Measurements from ENCODE around the gene HIRA. TPM values are rescaled to one million over a fixed set of nuclear protein-coding genes. Genes with fewer than 3 reads are reported as not detected.

HIRA gene
- total RNA-seq, 1 donor from 2014 or later: 23.3 TPM

- intact Hi-C loops (cut with DNase I): no loop called here
- Histone ChIP-seq H3K27ac (no peak overlapping the region), H3K4me3 (no peak overlapping the region), H3K27me3 (no peaks in the 10 kb centered on the region), H3K4me1 (no peaks in the 10 kb centered on the region), H3K36me3 (peaks cover 98% of the 10 kb centered on the region), H3K9me3 (no peaks in the 10 kb centered on the region)
- DNase-seq (no peak), ATAC-seq (no peak)
- no peak for TF ChIP-seq CTCF (IDR thresholded peaks at IDR 0.05)
These were observed 44.0 kb downstream of the HIRA start for GRCh38 chr22:19387575-19387974.

GRCh38 chr22:19387038-19387437 lies 44.5 kb downstream of the HIRA start:
- DNase-seq (no peak), ATAC-seq (no peak)
- no peaks in the 10 kb centered on the region for H3K4me1 ChIP-seq
- intact Hi-C loops (cut with DNase I): no loop called here
- H3K4me3 ChIP-seq: no peak overlapping the region
- no peak overlapping the region for H3K27ac ChIP-seq
- no peaks in the 10 kb centered on the region for H3K9me3 ChIP-seq
- peaks cover 98% of the 10 kb centered on the region for H3K36me3 ChIP-seq
- TF ChIP-seq CTCF (IDR thresholded peaks at IDR 0.05): no peak
- H3K27me3 ChIP-seq: no peaks in the 10 kb centered on the region

GRCh38 chr22:19386248-19386647 lies 45.3 kb downstream of the HIRA start:
- H3K27me3 ChIP-seq: no peaks in the 10 kb centered on the region

GRCh38 chr22:19385221-19385906 lies 46.2 kb downstream of the HIRA start:
- no peaks in the 10 kb centered on the region for H3K4me1 ChIP-seq
- no peak for TF ChIP-seq CTCF (IDR thresholded peaks at IDR 0.05)
- no peak for ATAC-seq
- no peak overlapping the region for H3K27ac ChIP-seq
- H3K9me3 ChIP-seq: no peaks in the 10 kb centered on the region
- intact Hi-C loops (cut with DNase I): no loop called here
- no peak overlapping the region for H3K4me3 ChIP-seq
- H3K27me3 ChIP-seq: no peaks in the 10 kb centered on the region
- peaks cover 99% of the 10 kb centered on the region for H3K36me3 ChIP-seq
- no peak for DNase-seq

More at GRCh38 chr22:19386248-19386647, 45.3 kb downstream of the HIRA start:
- intact Hi-C loops (cut with DNase I): no loop called here
- DNase-seq (no peak), ATAC-seq (no peak)
- H3K36me3 ChIP-seq: peaks cover 100% of the 10 kb centered on the region
- H3K4me3 ChIP-seq: no peak overlapping the region
- no peaks in the 10 kb centered on the region for H3K9me3 ChIP-seq
- no peak overlapping the region for H3K27ac ChIP-seq
- no peaks in the 10 kb centered on the region for H3K4me1 ChIP-seq
- TF ChIP-seq CTCF (IDR thresholded peaks at IDR 0.05): no peak

- intact Hi-C loops (cut with DNase I): no loop called here
- no peaks in the 10 kb centered on the region for H3K4me1 ChIP-seq
- no peak overlapping the region for H3K27ac ChIP-seq
- no peaks in the 10 kb centered on the region for H3K27me3 ChIP-seq
- H3K36me3 ChIP-seq: peaks cover 94% of the 10 kb centered on the region
- no peak overlapping the region for H3K4me3 ChIP-seq
- ATAC-seq: no peak
- no peak for TF ChIP-seq CTCF (IDR thresholded peaks at IDR 0.05)
- DNase-seq: no peak
- H3K9me3 ChIP-seq: no peaks in the 10 kb centered on the region
These were observed 48.2 kb downstream of the HIRA start for GRCh38 chr22:19383292-19383691.

GRCh38 chr22:19382240-19382639 lies 49.3 kb downstream of the HIRA start:
- Histone ChIP-seq H3K4me1 (no peaks in the 10 kb centered on the region), H3K27ac (no peak overlapping the region), H3K36me3 (peaks cover 94% of the 10 kb centered on the region), H3K4me3 (no peak overlapping the region), H3K27me3 (no peaks in the 10 kb centered on the region), H3K9me3 (no peaks in the 10 kb centered on the region)
- ATAC-seq: no peak
- no peak for DNase-seq
- intact Hi-C loops (cut with DNase I): no loop called here
- TF ChIP-seq CTCF (IDR thresholded peaks at IDR 0.05): no peak
